ENCODE results near the gene GNS.

The GNS gene

GRCh38 chr12:64800640-64801039 is 41.4 kb upstream of the GNS start:
- DNase-seq (ENCODE audit: extremely low spot score): no peak
- ChIA-PET CTCF (interaction anchor here (1.3 to 2.3 kb wide), 2 partner anchors 20 to 83 kb away, joined by 3 to 12 read pairs; no protein-coding TSS in a partner anchor), POLR2A (no interaction called here)
- TF ChIP-seq SUZ12 (IDR thresholded peaks at IDR 0.05) (no peak), FOXK2 (IDR thresholded peaks at IDR 0.05) (no peak), CTBP1 (IDR thresholded peaks at IDR 0.05; ENCODE audit: borderline replicate concordance) (no peak), ARNT (IDR thresholded peaks at IDR 0.05) (no peak), FOXA1 (IDR thresholded peaks at IDR 0.05) (no peak), SP1 (IDR thresholded peaks at IDR 0.05) (no peak), NFRKB (IDR thresholded peaks at IDR 0.05) (no peak), L3MBTL2 (conservative IDR thresholded peaks at IDR 0.05) (no peak), ZNF384 (IDR thresholded peaks at IDR 0.05) (no peak), HDGF (IDR thresholded peaks at IDR 0.05; ENCODE audit: borderline replicate concordance) (no peak), TARDBP (IDR thresholded peaks at IDR 0.05) (no peak), FOXM1 (IDR thresholded peaks at IDR 0.05; ENCODE audit: borderline replicate concordance) (no peak), PKNOX1 (IDR thresholded peaks at IDR 0.05) (no peak)

- ChIA-PET CTCF (interaction anchor here (0.6 to 1.1 kb wide), 2 partner anchors 25 to 289 kb away, joined by 3 read pairs; no protein-coding TSS in a partner anchor), POLR2A (no interaction called here)
- no peak for DNase-seq (ENCODE audit: extremely low spot score)
- TF ChIP-seq FOXK2 (IDR thresholded peaks at IDR 0.05) (no peak), TARDBP (IDR thresholded peaks at IDR 0.05) (no peak), SP1 (IDR thresholded peaks at IDR 0.05) (no peak), BHLHE40 (IDR thresholded peaks at IDR 0.05; ENCODE audit: borderline replicate concordance) (no peak), HDGF (IDR thresholded peaks at IDR 0.05; ENCODE audit: borderline replicate concordance) (no peak), L3MBTL2 (conservative IDR thresholded peaks at IDR 0.05) (no peak), PKNOX1 (IDR thresholded peaks at IDR 0.05) (no peak), ZNF384 (IDR thresholded peaks at IDR 0.05) (no peak), ARNT (IDR thresholded peaks at IDR 0.05) (no peak), FOXM1 (IDR thresholded peaks at IDR 0.05; ENCODE audit: borderline replicate concordance) (no peak), LEF1 (IDR thresholded peaks at IDR 0.05; ENCODE audit: borderline replicate concordance) (no peak), SUZ12 (IDR thresholded peaks at IDR 0.05) (no peak), ELF4 (IDR thresholded peaks at IDR 0.05) (no peak), NFRKB (IDR thresholded peaks at IDR 0.05) (no peak), CTBP1 (IDR thresholded peaks at IDR 0.05; ENCODE audit: borderline replicate concordance) (no peak)
Observed at GRCh38 chr12:64798165-64798564, 39.0 kb upstream of the GNS start.

- no peak for TF ChIP-seq FOXA1 (IDR thresholded peaks at IDR 0.05)
- TF ChIP-seq BHLHE40 (IDR thresholded peaks at IDR 0.05; ENCODE audit: borderline replicate concordance): no peak
- TF ChIP-seq NFRKB (IDR thresholded peaks at IDR 0.05): no peak
- TF ChIP-seq ELF4 (IDR thresholded peaks at IDR 0.05): no peak
- no peak for TF ChIP-seq FOXM1 (IDR thresholded peaks at IDR 0.05; ENCODE audit: borderline replicate concordance)
- no peak for TF ChIP-seq LEF1 (IDR thresholded peaks at IDR 0.05; ENCODE audit: borderline replicate concordance)
- no peak for TF ChIP-seq PKNOX1 (IDR thresholded peaks at IDR 0.05)
- no peak for TF ChIP-seq HDGF (IDR thresholded peaks at IDR 0.05; ENCODE audit: borderline replicate concordance)
- no peak for TF ChIP-seq ZNF384 (IDR thresholded peaks at IDR 0.05)
- no peak for TF ChIP-seq SUZ12 (IDR thresholded peaks at IDR 0.05)
- ChIA-PET POLR2A (no interaction called here), CTCF (interaction anchor here (0.6 to 1.2 kb wide), 4 partner anchors 13 to 87 kb away, joined by 3 to 4 read pairs (median 3); no protein-coding TSS in a partner anchor)
- DNase-seq (ENCODE audit: extremely low spot score): no peak
Observed at GRCh38 chr12:64797156-64797555, 38.0 kb upstream of the GNS start.

- POLR2A ChIA-PET: no interaction called here
- TF ChIP-seq ARNT (IDR thresholded peaks at IDR 0.05) (no peak), TARDBP (IDR thresholded peaks at IDR 0.05) (no peak), SP1 (IDR thresholded peaks at IDR 0.05) (no peak), ZNF384 (IDR thresholded peaks at IDR 0.05) (no peak), NFRKB (IDR thresholded peaks at IDR 0.05) (no peak), CTBP1 (IDR thresholded peaks at IDR 0.05; ENCODE audit: borderline replicate concordance) (no peak), LEF1 (IDR thresholded peaks at IDR 0.05; ENCODE audit: borderline replicate concordance) (no peak), FOXA1 (IDR thresholded peaks at IDR 0.05) (no peak)
- peak; percentile 65 for DNase-seq (ENCODE audit: extremely low spot score)
- CTCF ChIA-PET: interaction anchor here (0.6 to 1.4 kb wide), 11 partner anchors 11 to 926 kb away, joined by 3 to 5 read pairs (median 3); no protein-coding TSS in a partner anchor
Observed at GRCh38 chr12:64796205-64796845, 37.1 kb upstream of the GNS start.

- ChIA-PET CTCF (interaction anchor here (0.5 to 0.6 kb wide), 3 partner anchors 8 to 225 kb away, joined by 3 to 4 read pairs (median 4); no protein-coding TSS in a partner anchor), POLR2A (no interaction called here)
- no peak for DNase-seq (ENCODE audit: extremely low spot score)
- TF ChIP-seq FOXK2 (IDR thresholded peaks at IDR 0.05): no peak
- no peak for TF ChIP-seq L3MBTL2 (conservative IDR thresholded peaks at IDR 0.05)
- TF ChIP-seq CTBP1 (IDR thresholded peaks at IDR 0.05; ENCODE audit: borderline replicate concordance): no peak
- TF ChIP-seq BHLHE40 (IDR thresholded peaks at IDR 0.05; ENCODE audit: borderline replicate concordance): no peak
- no peak for TF ChIP-seq ZNF384 (IDR thresholded peaks at IDR 0.05)
- no peak for TF ChIP-seq ARNT (IDR thresholded peaks at IDR 0.05)
- no peak for TF ChIP-seq NFRKB (IDR thresholded peaks at IDR 0.05)
- TF ChIP-seq LEF1 (IDR thresholded peaks at IDR 0.05; ENCODE audit: borderline replicate concordance): no peak
- TF ChIP-seq SP1 (IDR thresholded peaks at IDR 0.05): no peak
- no peak for TF ChIP-seq HDGF (IDR thresholded peaks at IDR 0.05; ENCODE audit: borderline replicate concordance)
- no peak for TF ChIP-seq FOXA1 (IDR thresholded peaks at IDR 0.05)
- no peak for TF ChIP-seq SUZ12 (IDR thresholded peaks at IDR 0.05)
- TF ChIP-seq ELF4 (IDR thresholded peaks at IDR 0.05): no peak
- TF ChIP-seq PKNOX1 (IDR thresholded peaks at IDR 0.05): no peak
- no peak for TF ChIP-seq TARDBP (IDR thresholded peaks at IDR 0.05)
- TF ChIP-seq FOXM1 (IDR thresholded peaks at IDR 0.05; ENCODE audit: borderline replicate concordance): no peak
Observed at GRCh38 chr12:64794305-64794704, 35.1 kb upstream of the GNS start.

Measured in HEK293T (cell line).